GM19099 (cell line): ENCODE results near the gene SIM2.

ENCODE experiments used
- POLR2A ChIP-seq: IDR thresholded peaks from 3 replicates; pipeline ENCODE4 v1.6.1; 2011; ENCODE audit warnings: low read depth; ENCODE audit not compliant: insufficient read length; ENCODE audit errors: extremely low read depth

SIM2 gene

DNA sequence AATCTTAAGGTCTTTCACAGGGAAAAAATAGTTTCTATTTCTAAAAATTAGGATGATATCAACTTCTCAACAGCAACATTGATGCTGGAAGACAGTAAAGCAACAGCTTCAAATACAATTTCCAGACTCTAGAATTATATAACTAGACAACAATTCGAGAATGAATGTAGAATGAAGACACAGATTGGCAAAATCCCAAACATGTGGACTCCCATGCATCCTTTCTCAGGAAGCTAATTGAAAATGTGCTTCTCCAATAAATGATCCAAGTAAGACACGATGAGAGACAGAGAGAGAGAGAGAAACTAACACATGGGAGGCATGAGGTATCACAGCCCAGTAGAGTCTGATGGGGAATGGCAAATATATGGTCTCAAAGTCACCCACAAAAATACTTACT, 21.5 kb upstream of the SIM2 start:
- no peak for TF ChIP-seq POLR2A

DNA sequence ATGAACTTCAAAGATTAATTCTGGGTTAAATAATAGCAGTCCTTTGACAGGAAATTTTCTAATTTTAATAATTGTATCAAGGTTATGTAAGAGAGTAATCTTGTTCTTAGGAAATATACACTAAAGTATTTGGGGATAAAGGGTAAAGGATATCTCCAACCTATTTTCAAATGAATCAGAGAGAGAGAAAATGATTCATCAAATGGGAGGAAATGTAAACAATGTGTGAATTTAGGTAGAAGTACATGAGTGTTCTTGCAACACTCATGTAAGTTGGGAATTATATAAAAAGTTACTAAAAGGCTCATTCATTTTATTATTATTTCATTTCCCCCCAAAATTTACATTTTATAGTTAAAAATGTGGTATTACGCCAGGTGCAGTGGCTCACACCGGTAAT, 20.4 kb upstream of the SIM2 start:
- TF ChIP-seq POLR2A: no peak

DNA sequence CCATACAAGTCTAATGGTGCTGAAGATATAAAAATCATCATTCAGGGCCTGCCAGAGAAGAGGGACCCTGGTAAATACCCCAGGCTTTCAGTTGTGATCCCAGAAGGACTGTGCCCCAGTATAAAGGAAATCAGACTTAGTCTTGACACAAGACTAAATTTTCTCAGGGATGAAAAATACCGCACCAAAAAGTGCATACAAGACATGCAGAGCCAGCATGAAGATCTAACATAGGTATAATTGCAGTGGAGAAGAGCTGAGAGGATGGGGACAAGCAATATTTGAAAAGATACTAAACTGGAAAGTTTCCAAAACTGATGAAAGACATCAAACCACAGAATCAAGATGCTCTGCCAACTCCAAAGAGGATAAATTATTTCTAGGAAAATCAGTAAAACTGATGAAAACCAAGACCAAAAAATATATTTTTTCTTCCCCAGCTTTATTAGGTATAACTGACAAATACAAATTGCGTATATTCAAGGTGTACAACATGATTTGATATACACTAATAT, 17.7 kb upstream of the SIM2 start:
- no peak for TF ChIP-seq POLR2A

DNA sequence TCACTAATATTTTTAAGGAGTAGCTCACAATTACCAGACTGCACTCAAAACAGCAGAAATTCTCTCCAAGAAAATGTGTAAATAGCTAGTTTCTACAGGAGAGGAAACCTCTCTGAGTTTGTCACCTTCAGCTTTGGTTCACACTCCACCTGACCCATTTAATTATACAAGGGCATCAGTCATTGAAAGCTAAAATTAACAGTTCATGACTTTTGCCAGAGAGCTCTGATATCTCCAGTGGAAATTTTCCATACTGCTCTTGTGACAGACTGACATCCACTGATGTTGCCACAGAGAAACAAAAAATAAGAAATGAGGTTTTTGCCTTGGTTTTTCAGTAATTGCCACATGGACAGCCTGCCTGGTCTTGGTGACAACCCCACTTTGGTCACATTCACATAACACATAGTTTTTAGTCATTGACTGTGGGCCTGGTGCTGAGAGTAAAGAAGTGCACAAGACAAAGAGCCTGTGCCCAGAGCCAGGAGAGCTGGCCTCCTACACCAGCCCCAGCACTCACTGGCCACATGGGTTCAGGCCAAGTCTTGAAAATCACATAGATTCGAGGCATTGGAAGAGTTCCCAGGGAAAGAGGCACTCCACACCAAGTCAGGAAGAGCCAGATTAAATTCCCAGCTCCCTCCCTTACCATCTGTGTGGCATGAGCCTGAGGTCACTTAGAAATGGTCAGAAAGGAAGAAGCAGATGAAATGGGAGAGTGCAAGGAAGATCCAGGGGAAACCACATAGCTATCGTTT, 13.8 kb upstream of the SIM2 start:
- TF ChIP-seq POLR2A: no peak

DNA sequence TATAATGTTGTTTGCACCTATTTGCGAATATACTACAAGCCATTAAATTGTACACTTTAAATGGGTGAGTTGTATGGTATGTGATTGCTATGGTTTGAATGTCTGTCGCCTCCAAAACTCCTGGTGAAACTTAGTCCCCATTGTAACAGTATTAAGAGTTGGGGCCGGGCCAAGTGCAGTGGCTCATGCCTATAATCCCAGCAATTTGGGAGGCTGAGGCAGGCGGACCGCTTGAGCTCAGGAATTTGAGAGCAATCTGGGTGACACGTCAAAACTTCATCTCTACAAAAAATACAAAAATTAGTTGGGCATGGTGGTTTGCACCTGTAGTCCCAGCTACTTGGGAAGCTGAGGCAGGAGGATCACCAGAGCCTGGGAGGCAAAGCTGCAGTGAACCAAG, 12.0 kb upstream of the SIM2 start:
- no peak for TF ChIP-seq POLR2A

DNA sequence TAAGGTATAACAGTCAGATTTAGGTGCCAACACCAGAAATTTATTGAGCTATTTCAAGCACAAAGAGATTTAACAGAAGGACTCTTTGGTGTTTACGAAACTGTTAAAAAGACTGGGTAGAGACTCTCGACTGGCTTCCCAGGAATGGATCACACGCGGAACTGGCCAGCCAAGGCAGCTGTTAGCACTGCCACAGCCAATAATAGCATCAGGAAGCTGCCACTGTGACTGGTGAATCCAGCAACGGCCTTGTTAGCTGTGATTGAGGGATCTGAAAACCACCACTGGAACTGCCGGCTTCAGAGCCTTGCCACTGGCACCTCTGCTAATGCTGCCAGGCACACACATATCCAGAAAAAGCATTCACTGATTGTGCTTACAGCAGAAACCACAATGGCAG, 10.6 kb upstream of the SIM2 start:
- no peak for TF ChIP-seq POLR2A

DNA sequence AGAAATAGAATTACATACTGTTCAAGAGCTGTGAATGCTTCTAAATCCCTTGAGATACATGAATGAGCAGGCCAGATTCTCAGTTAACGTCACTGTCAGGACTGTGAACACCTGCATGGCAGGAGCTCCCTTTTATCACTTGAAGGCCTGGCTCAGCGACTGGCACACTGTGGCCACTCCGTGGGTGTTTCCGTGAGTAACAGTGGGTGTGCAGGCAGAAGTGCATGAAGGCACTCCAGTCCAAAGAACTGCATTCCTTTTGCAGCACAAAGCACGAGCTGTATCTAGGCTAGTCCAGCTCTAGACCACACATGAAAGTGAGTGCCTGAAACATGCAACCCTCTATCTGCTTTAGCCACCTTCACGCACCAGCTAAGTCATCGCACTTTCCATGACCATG, 9.6 kb upstream of the SIM2 start:
- TF ChIP-seq POLR2A: no peak

DNA sequence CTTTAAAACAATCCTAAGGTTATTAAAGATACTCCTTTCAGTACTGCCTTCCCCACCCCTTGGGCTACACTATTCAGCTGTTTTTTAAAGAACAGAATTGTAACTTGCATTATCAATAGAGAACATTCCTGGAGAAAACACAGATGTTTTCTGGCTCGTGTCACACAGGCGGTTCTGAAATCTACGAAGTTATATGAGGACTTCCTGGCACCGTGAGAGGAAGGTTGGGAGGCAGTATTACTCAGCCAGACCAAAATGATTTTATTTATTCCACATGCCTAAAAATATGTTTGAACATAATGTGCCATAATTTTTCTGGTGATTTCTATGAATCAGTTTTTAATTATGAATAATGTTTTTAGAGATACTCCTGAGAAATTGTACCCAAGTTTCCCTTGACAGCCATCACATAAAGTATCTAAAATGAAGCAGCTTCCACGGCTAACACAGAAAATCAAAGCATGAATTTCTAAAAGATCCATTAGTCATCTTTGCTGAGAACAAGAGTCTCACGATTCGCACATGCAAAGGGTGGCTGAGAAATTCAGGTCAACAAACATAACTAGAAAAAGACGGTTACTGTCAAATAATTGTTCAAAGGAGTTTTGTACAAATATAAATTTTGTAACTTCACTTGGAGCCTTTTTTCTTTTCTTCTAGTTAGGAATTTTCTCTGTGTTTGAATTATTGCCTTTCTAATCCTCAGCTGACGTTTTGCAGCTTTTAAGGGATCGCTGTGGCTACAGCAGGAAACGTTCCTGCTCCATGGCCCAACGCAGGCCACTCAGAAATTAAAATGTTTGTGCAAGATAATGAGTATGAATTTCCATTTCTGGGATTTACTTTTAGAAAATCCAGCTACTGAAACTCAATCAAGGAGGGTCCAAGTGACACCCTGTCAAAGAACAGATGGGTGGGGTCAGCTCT, 8.0 kb upstream of the SIM2 start:
- TF ChIP-seq POLR2A: no peak

DNA sequence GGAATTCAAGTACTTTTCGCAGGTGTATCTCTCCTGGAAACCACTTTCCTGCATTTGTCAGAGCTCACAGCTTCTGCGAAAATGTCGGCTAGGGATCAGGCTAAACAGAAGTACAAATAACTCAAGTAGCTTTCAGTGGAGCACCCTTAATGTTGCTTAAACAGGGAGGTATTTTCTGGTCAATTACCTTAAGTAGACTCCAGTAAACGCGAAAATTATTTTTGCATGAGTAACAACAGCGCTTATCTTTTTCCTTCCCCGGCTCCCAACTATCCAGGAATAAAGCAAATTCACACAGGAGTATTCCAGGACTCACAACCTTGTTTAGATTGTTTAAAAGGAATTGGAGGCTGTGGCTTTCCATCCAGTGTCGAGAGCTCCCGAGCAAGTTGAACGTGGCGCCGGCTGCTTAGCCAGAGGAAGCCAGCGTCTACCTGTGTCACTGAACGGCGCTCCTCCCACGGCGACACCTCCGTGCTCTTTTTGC, 7.3 kb upstream of the SIM2 start:
- no peak for TF ChIP-seq POLR2A

DNA sequence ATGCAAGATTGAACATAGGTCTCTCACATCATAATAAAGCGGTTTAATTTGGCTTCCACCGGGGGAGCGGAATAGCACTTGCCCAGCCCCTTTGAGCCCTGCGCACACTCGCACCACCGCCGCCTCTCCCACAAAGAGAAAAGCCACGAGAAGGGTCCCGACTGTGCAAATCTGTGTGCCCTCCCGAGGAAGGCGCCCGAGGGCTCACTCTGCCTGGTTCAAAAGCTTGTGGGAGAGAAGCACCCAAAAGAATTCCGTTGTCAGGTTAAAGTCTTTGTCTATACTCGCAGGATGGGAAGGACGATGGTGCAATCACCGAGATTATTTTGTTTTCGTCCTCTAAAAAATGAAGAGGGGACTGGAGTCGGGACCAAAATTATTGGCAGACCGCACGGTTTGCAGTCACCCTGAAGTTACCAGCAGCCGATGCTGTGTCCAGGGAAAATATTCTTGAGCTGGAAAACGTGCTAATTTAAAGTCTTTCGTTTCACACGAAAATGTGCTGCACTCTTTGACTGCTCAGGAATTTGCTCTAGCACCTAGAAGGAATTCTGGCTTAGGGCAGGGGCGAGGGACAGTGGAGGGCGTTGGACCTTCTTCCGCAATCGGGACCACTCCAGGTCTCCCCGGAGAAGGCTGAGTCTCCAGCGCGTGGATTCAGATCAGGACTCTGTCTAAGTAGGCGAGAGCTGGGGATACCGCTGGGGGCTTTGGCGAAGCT, 6.6 kb upstream of the SIM2 start:
- no peak for TF ChIP-seq POLR2A

DNA sequence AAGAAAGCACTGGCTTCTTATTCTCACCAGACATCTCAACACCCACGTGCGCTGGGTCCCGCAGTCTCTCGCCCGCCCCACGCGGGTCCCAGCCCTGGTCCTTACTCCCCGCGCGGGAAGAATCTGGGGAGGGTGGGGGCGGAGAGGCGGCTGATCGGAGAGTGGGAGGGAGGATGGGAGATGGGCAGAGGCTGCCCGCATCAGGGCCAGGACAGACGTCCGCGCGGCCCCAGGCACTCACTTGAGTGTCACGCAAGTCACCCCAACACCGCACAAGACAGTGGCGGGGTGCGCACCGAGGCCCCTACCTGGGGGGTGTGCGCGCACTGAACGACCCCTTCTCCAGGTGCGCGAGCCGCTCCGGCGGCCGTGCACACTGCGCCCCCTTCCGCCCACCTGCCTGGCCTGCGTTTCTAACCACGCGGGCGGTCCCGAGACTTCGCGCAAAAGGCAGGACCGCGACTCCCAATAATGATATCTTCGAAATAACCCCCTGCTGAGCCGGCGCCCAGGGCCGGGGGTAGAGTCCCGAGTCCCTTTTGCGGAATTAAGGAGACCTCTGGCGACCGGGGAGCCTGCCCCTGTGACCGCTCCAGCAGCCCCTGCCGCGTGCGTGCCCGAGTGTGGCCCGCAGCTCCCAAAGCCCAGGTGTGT, 6.0 kb upstream of the SIM2 start:
- no peak for TF ChIP-seq POLR2A

DNA sequence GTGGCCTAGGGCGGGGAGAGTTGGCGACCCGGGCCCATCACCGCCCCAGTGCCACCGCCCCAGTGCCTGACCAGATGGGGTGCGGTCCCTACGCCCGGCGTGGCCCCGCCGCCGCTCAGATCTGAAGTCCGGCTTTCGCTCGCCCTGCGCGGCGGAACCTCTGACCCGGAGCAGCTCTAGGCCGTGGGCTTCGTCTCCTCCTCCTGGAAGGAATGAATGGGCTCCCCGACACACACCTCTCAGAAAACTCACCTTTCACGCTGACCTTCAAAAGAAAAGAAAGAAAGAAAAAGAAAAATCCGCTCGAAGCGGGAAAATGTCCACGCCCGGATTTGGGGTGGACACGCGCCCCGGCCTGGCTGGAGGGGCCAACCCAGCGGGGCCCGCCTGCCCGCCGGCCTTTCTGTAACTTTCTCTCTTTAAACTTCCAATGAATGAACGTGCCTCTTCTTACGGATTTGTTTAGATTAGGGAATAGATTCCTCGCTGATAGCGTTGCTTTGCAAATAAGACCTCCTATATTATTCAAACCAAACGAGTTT, 5.4 kb upstream of the SIM2 start:
- no peak for TF ChIP-seq POLR2A

DNA sequence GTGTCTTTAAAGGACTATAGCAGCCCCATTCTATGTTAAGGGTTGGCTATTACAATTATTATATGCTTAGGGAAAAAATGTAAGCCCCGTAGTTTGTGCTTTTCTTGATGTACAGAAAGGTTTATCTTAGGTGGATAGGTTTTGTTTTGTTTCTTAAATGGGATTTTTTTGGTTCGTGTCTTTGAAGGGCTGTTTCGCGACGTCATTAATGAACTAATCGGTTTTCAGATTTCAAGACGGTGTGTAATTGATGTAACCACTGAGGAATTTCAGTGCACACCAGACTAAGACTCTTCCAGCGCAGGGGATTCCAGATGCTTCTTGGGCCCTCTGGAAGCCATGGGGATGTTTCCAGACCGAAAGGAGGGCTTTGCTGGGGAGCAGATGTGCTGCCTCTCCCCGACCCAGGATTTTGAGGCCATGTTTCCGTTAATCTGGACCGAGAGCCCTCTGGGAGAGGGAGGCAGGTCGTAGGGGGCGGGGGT, 4.8 kb upstream of the SIM2 start:
- no peak for TF ChIP-seq POLR2A
